Calu3 (cell line): Measurements from ENCODE around the gene TENT5C. TPM values are rescaled to one million over a fixed set of nuclear protein-coding genes. Genes with fewer than 3 reads are reported as not detected.

Source experiments
- BruUV-seq: library from RNA; stranded (reverse); fragments of 400-500 nt; replicated peaks from 2 replicates; lab custom pipeline; 2021; lab: Mats Ljungman, UMichigan
- CTCF ChIA-PET: fragments of 300-600 bp; sonication (Branson Sonifier 250); formaldehyde crosslinking; loops from one replicate; lab custom pipeline; 2022; ENCODE audit warnings: antibody characterized with exemption; lab: Charles Lee
- DNase-seq: peaks from one replicate; pipeline ENCODE4 v3.0.0; 2022
- H3K27ac Mint-ChIP-seq: one replicate; pipeline ENCODE4 v1.8.0; 2022; ENCODE audit warnings: mixed read lengths; ENCODE audit not compliant: unreplicated experiment
- H3K27me3 Mint-ChIP-seq: one replicate; pipeline ENCODE4 v1.8.0; 2022; ENCODE audit warnings: mixed read lengths; ENCODE audit not compliant: unreplicated experiment
- H3K36me3 Mint-ChIP-seq: one replicate; pipeline ENCODE4 v1.8.0; 2022; ENCODE audit warnings: mild to moderate bottlenecking, moderate library complexity, mixed read lengths; ENCODE audit not compliant: insufficient read depth, unreplicated experiment
- H3K4me1 Mint-ChIP-seq: one replicate; pipeline ENCODE4 v1.8.0; 2022; ENCODE audit warnings: mild to moderate bottlenecking, low read depth, mixed read lengths; ENCODE audit not compliant: unreplicated experiment
- H3K4me3 Mint-ChIP-seq: one replicate; pipeline ENCODE4 v1.8.0; 2022; ENCODE audit warnings: mild to moderate bottlenecking, low read depth, moderate library complexity, mixed read lengths; ENCODE audit not compliant: unreplicated experiment
- H3K9me3 Mint-ChIP-seq: one replicate; pipeline ENCODE4 v1.8.0; 2022; ENCODE audit warnings: low read depth, mixed read lengths; ENCODE audit not compliant: unreplicated experiment
- CTCF ChIP-seq: fragments of 200-600 bp; IDR thresholded peaks from one replicate; pipeline ENCODE4 v1.8.0; 2022; ENCODE audit warnings: antibody characterized with exemption; ENCODE audit not compliant: unreplicated experiment
- intact Hi-C: fragments of 100-400 bp; cut with micrococcal nuclease; formaldehyde crosslinking; loops from one replicate; pipeline ENCODE4 v1.10.0; 2022; ENCODE audit not compliant: unreplicated experiment
- total RNA-seq: library from RNA; stranded (reverse); gene quantifications from 2 replicates; pipeline ENCODE4 v1.2.3, GENCODE V29; 2022

The TENT5C gene
- total RNA-seq, 1 experiment from 2014 or later: 0.28 TPM

GRCh38 chr1:117572546-117572945 is 33.3 kb upstream of the TENT5C start:
- no peaks in the 10 kb centered on the region for H3K27me3 Mint-ChIP-seq
- peaks cover 7% of the 10 kb centered on the region for H3K4me1 Mint-ChIP-seq
- H3K27ac Mint-ChIP-seq: no peak overlapping the region
- no peak for DNase-seq
- no peaks in the 10 kb centered on the region for H3K9me3 Mint-ChIP-seq
- intact Hi-C loops: no loop called here
- H3K4me3 Mint-ChIP-seq: no peak overlapping the region
- BruUV-seq: no TSS peak
- CTCF ChIA-PET: no interaction called here
- no peak for TF ChIP-seq CTCF
- H3K36me3 Mint-ChIP-seq: no peaks in the 10 kb centered on the region

GRCh38 chr1:117573386-117574023 is 32.3 kb upstream of the TENT5C start:
- intact Hi-C loops: no loop called here
- no peak for TF ChIP-seq CTCF
- no peak for DNase-seq
- Mint-ChIP-seq H3K4me1 (peaks cover 7% of the 10 kb centered on the region), H3K27ac (no peak overlapping the region), H3K4me3 (no peak overlapping the region), H3K27me3 (no peaks in the 10 kb centered on the region), H3K36me3 (no peaks in the 10 kb centered on the region), H3K9me3 (no peaks in the 10 kb centered on the region)
- CTCF ChIA-PET: no interaction called here
- no TSS peak for BruUV-seq

- H3K36me3 Mint-ChIP-seq: no peaks in the 10 kb centered on the region
- H3K9me3 Mint-ChIP-seq: no peaks in the 10 kb centered on the region
These were observed 31.6 kb upstream of the TENT5C start for GRCh38 chr1:117574161-117574835.

More at GRCh38 chr1:117574161-117574835, 31.6 kb upstream of the TENT5C start:
- no peak for TF ChIP-seq CTCF
- intact Hi-C loops: no loop called here
- no peak overlapping the region for H3K27ac Mint-ChIP-seq
- H3K4me1 Mint-ChIP-seq: peaks cover 7% of the 10 kb centered on the region
- no peaks in the 10 kb centered on the region for H3K27me3 Mint-ChIP-seq
- CTCF ChIA-PET: interaction anchor here (0.7 kb wide), 1 partner anchor 22 kb away, joined by 3 read pairs; no protein-coding TSS in a partner anchor
- BruUV-seq: no TSS peak
- H3K4me3 Mint-ChIP-seq: no peak overlapping the region
- DNase-seq: no peak
